MM.1S (cell line): ENCODE data around the gene IL1RAPL2.
A peak's percentile ranks its signal among the peaks of the same experiment; 100 is the strongest.

Experiments used
- DNase-seq: peaks from one replicate; pipeline ENCODE4 v3.0.0-alpha.2; 2015
- H2AFZ ChIP-seq: fragments of 300-600 bp; sonication (generic); 2 replicates; pipeline ENCODE4 v1.6.0; 2016; ENCODE audit warnings: antibody characterized with exemption, low read length
- H3F3A ChIP-seq: fragments of 300-600 bp; sonication (generic); 2 replicates; pipeline ENCODE4 v1.6.1; 2016; ENCODE audit warnings: mild to moderate bottlenecking, antibody characterized with exemption, low read length, moderate library complexity, mixed read lengths; ENCODE audit not compliant: insufficient read depth
- H3K27ac ChIP-seq: fragments of 300-600 bp; sonication (generic); 2 replicates; pipeline ENCODE4 v1.5.1; 2016; ENCODE audit warnings: mild to moderate bottlenecking, low read length
- H3K27me3 ChIP-seq: fragments of 300-600 bp; sonication (generic); replicated peaks from 2 replicates; pipeline ENCODE4 v1.6.0; 2016; ENCODE audit warnings: low read length; ENCODE audit not compliant: insufficient read depth
- H3K36me3 ChIP-seq: fragments of 300-600 bp; sonication (generic); replicated peaks from 2 replicates; pipeline ENCODE4 v1.6.1; 2016; ENCODE audit warnings: mild to moderate bottlenecking, low read length, mixed read lengths; ENCODE audit not compliant: insufficient read depth
- H3K4me1 ChIP-seq: fragments of 300-600 bp; sonication (generic); 2 replicates; pipeline ENCODE4 v1.6.1; 2016; ENCODE audit warnings: low read length, mixed read lengths
- H3K4me2 ChIP-seq: fragments of 300-600 bp; sonication (generic); 2 replicates; pipeline ENCODE4 v1.6.0; 2016; ENCODE audit warnings: low read depth, low read length
- H3K4me3 ChIP-seq: fragments of 300-600 bp; sonication (generic); 2 replicates; pipeline ENCODE4 v1.5.1; 2016; ENCODE audit warnings: low read length, mixed read lengths
- H3K79me2 ChIP-seq: fragments of 300-600 bp; sonication (generic); 2 replicates; pipeline ENCODE4 v1.6.1; 2016; ENCODE audit warnings: mixed run types, low read length, mixed read lengths
- H3K9ac ChIP-seq: fragments of 300-600 bp; sonication (generic); 2 replicates; pipeline ENCODE4 v1.6.1; 2016; ENCODE audit warnings: low read length, mixed read lengths
- H3K9me2 ChIP-seq: fragments of 300-600 bp; sonication (generic); replicated peaks from 2 replicates; pipeline ENCODE4 v1.6.1; 2016; ENCODE audit warnings: mild to moderate bottlenecking, low read length, mixed read lengths; ENCODE audit not compliant: insufficient read depth
- H3K9me3 ChIP-seq: fragments of 300-600 bp; sonication (generic); replicated peaks from 2 replicates; pipeline ENCODE4 v1.6.1; 2016; ENCODE audit warnings: mild to moderate bottlenecking, low read length, mixed read lengths; ENCODE audit not compliant: insufficient read depth
- H4K20me1 ChIP-seq: fragments of 300-600 bp; sonication (generic); 2 replicates; pipeline ENCODE4 v1.6.1; 2016; ENCODE audit warnings: mild to moderate bottlenecking, low read length, moderate library complexity, mixed read lengths; ENCODE audit not compliant: insufficient read depth
- CTCF ChIP-seq: fragments of 300-600 bp; sonication (generic); IDR thresholded peaks from 2 replicates; pipeline ENCODE4 v1.5.1; 2016; ENCODE audit warnings: antibody characterized with exemption, low read length, mixed read lengths
- EZH2 ChIP-seq: fragments of 300-600 bp; sonication (generic); optimal IDR thresholded peaks from 2 replicates; pipeline ENCODE3; 2017; ENCODE audit warnings: low read depth, mild to moderate bottlenecking, antibody characterized with exemption, low read length, mixed read lengths
- EZH2phosphoT487 ChIP-seq: fragments of 300-600 bp; sonication (generic); IDR thresholded peaks from 2 replicates; pipeline ENCODE4 v1.6.1; 2018; ENCODE audit warnings: antibody characterized with exemption, low read length

Gene IL1RAPL2

GRCh38 chrX:105700331-105700730 lies 1134.3 kb downstream of the IL1RAPL2 start:
- no peak overlapping the region for H3K9ac ChIP-seq
- H3K27ac ChIP-seq, result no peak overlapping the region
- DNase-seq, result no peak
- H3K4me1 ChIP-seq, result no peaks in the 10 kb centered on the region
- no peaks in the 10 kb centered on the region for H3F3A ChIP-seq
- TF ChIP-seq CTCF (no peak), EZH2 (no peak), EZH2phosphoT487 (no peak)
- H3K4me3 ChIP-seq, result no peak overlapping the region
- H3K27me3 ChIP-seq, result no peaks in the 10 kb centered on the region
- H3K36me3 ChIP-seq, result no peaks in the 10 kb centered on the region
- H3K9me2 ChIP-seq, result no peaks in the 10 kb centered on the region
- H4K20me1 ChIP-seq, result no peaks in the 10 kb centered on the region
- H3K4me2 ChIP-seq, result no peak overlapping the region
- no peak overlapping the region for H2AFZ ChIP-seq
- H3K9me3 ChIP-seq, result no peaks in the 10 kb centered on the region
- no peaks in the 10 kb centered on the region for H3K79me2 ChIP-seq

GRCh38 chrX:105701310-105702052 lies 1135.5 kb downstream of the IL1RAPL2 start:
- Histone ChIP-seq H4K20me1 (no peaks in the 10 kb centered on the region), H3K79me2 (no peaks in the 10 kb centered on the region), H3K9me2 (no peaks in the 10 kb centered on the region), H3K9ac (no peak overlapping the region), H3K4me3 (no peak overlapping the region), H3K27ac (no peak overlapping the region), H2AFZ (no peak overlapping the region), H3K9me3 (no peaks in the 10 kb centered on the region), H3K4me1 (no peaks in the 10 kb centered on the region), H3K36me3 (no peaks in the 10 kb centered on the region), H3F3A (no peaks in the 10 kb centered on the region), H3K27me3 (no peaks in the 10 kb centered on the region), H3K4me2 (no peak overlapping the region)
- peak; percentile 12 for DNase-seq
- TF ChIP-seq EZH2phosphoT487 (no peak), CTCF (peak; percentile 31)

GRCh38 chrX:105703876-105704275 lies 1137.9 kb downstream of the IL1RAPL2 start:
- Histone ChIP-seq H4K20me1 (no peaks in the 10 kb centered on the region), H3K79me2 (no peaks in the 10 kb centered on the region), H3K9me2 (no peaks in the 10 kb centered on the region), H3K36me3 (no peaks in the 10 kb centered on the region), H3K9me3 (no peaks in the 10 kb centered on the region), H3K4me1 (no peaks in the 10 kb centered on the region), H3K4me2 (no peak overlapping the region), H3K4me3 (no peak overlapping the region), H2AFZ (no peak overlapping the region), H3F3A (no peaks in the 10 kb centered on the region), H3K27me3 (no peaks in the 10 kb centered on the region), H3K9ac (no peak overlapping the region), H3K27ac (no peak overlapping the region)
- DNase-seq, result no peak
- TF ChIP-seq CTCF, result no peak
- TF ChIP-seq EZH2phosphoT487, result no peak
- no peak for TF ChIP-seq EZH2
